Astrocyte of the cerebellum (primary cell): ENCODE data around the gene PTGR1.
A peak's percentile ranks its signal among the peaks of the same experiment; 100 is the strongest.

Source experiments
- DNase-seq: peaks from one replicate; pipeline ENCODE4 v3.0.0-alpha.2; 2011; ENCODE audit warnings: low read depth
- H3K4me3 ChIP-seq: 2 replicates; pipeline ENCODE4 v1.5.1; 2011; ENCODE audit warnings: mild to moderate bottlenecking, low read depth, low read length, moderate library complexity
- in situ Hi-C: cut with HindIII; loops from 2 replicates; pipeline ENCODE4 v1.10.0; 2017; ENCODE audit warnings: low sequenced_read_pairs
- TF ChIP-seq, protein P1 (sequence below): IDR thresholded peaks from 2 replicates; pipeline ENCODE4 v1.5.1; 2012; ENCODE audit warnings: low read length, low read depth, moderate library complexity, mild to moderate bottlenecking; ENCODE audit errors: missing control alignments

PTGR1 gene

DNA sequence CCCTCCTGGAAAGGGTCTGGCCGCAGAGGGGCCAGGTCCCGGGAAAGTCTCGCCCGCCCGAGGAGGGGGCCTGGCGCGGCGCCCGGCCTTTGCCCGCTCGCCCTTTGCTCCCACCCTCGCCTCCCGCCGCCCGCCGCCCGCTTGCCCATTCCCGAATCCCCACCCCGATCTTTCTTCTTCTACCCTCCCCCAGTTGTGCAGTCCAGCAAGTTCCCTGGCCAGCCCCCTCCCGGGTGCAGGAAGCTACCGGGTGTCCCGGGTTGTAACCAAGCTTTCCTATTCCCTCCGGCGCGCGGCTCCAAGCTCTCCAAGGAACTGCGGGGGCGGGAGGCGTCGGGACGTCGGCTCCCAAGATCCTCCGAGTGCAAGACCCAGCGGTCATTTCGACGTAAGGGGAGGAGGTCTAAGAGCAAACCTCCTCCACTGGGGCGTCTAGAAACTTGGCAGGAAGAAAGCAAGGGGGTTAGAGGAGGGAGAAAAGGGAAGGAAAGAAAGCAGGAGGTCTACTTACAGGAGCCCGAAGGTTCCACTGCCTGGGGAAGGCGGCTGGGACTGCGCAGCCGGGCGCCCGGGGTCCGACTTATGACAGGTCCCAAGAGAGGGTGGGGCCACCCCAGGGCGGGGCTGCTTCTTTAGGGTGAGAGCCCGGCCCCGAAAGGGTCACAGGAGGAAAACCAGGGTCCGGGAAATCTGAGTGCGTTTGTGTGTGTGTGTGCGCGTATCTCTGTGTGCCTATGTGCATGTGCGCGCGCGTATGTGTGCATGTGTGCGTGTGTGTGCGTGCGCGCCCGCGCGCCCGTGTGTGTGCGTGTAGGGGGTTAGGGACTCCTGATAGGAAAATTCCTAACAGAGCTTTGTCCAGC lies at the start of gene PTGR1:
TSS of gene PTGR1 (minus strand) at position 556 of the 863 bp plus-strand sequence. CDS start 2,225 bp downstream, outside the sequence.
- DNase-seq: peak; percentile 51

GRCh38 chr9:111649016-111649415 lies 49.6 kb upstream of the PTGR1 start:
- TF ChIP-seq, protein P1, sequence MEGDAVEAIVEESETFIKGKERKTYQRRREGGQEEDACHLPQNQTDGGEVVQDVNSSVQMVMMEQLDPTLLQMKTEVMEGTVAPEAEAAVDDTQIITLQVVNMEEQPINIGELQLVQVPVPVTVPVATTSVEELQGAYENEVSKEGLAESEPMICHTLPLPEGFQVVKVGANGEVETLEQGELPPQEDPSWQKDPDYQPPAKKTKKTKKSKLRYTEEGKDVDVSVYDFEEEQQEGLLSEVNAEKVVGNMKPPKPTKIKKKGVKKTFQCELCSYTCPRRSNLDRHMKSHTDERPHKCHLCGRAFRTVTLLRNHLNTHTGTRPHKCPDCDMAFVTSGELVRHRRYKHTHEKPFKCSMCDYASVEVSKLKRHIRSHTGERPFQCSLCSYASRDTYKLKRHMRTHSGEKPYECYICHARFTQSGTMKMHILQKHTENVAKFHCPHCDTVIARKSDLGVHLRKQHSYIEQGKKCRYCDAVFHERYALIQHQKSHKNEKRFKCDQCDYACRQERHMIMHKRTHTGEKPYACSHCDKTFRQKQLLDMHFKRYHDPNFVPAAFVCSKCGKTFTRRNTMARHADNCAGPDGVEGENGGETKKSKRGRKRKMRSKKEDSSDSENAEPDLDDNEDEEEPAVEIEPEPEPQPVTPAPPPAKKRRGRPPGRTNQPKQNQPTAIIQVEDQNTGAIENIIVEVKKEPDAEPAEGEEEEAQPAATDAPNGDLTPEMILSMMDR: no peak
- in situ Hi-C loops: no loop called here
- no peak overlapping the region for H3K4me3 ChIP-seq
- no peak for DNase-seq

More for the DNA sequence above, at the start of gene PTGR1:
- in situ Hi-C loops: no loop called here
- TF ChIP-seq, protein P1: no peak
- peak within 1 kb of the TSS; percentile 52 for H3K4me3 ChIP-seq

DNA sequence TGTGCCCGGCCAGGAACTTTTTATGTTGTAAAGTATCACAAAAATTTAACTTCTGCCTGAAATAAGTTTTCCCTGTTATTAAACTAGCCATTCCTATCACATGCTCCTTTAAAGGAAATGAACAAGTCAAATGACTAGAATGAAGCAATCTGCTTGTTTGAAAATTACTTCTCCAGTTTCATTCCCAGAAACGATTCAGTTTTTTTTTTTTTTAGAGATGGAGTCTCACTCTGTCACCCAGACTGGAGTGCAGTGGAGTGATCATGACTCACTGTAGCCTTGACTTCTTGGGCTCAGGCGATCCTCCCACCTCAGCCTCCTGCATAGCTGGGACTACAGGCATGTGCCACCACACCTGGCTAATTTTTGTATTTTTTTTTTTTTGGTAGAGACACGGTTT lies 48.6 kb upstream of the PTGR1 start:
- no peak for DNase-seq
- no peak overlapping the region for H3K4me3 ChIP-seq
- TF ChIP-seq, protein P1: no peak

DNA sequence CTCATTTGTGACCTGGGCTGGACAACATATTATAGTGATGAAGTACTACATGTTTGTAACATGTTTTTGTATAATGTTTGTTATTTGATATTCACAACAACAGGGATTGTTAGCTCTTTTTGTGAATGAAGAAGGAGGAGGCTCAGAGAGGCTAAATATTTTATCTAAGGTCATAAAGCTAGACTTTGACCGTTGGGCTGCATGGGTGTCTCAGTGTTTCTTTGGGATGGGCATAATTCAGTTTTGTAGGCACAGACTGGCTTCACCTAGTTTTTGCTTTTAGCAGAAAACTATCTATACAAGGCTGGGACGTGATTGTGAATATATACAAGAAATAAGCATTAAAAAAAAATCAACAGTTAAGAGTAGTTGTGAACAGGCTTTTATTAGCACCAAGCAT lies 47.0 kb upstream of the PTGR1 start:
- TF ChIP-seq, protein P1: no peak
- no peak overlapping the region for H3K4me3 ChIP-seq
- in situ Hi-C loops: no loop called here
- no peak for DNase-seq

More for the DNA sequence above, 48.6 kb upstream of the PTGR1 start:
- in situ Hi-C loops: no loop called here

- DNase-seq: no peak
- TF ChIP-seq, protein P1: no peak
- in situ Hi-C loops: no loop called here
- H3K4me3 ChIP-seq: no peak overlapping the region
Measured at GRCh38 chr9:111645806-111646205, 46.4 kb upstream of the PTGR1 start.

GRCh38 chr9:111644195-111644772 lies 44.8 kb upstream of the PTGR1 start:
- in situ Hi-C loops: no loop called here
- DNase-seq: no peak
- TF ChIP-seq, protein P1: no peak
- H3K4me3 ChIP-seq: no peak overlapping the region
